ENCODE results near the gene L2HGDH.

DNA sequence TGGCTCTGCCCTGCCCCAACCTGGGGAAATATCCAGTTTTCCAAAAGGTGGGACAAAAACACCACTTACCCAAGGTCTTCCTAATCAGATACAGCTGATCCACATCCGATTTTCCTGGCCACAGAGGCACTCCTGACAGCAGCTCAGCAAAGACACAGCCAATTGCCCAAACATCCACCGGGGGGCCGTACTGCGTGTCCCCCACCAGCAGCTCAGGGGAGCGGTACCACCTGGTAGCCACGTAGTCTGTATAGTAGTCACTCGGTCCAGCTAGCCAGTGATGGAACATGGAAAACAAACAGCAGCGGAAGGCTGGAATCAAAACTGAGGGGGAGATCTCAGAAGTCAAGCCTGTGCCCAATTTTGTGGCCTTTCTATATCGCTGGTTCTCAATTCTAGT is 28.9 kb upstream of the L2HGDH start:
- TF ChIP-seq, protein P1, sequence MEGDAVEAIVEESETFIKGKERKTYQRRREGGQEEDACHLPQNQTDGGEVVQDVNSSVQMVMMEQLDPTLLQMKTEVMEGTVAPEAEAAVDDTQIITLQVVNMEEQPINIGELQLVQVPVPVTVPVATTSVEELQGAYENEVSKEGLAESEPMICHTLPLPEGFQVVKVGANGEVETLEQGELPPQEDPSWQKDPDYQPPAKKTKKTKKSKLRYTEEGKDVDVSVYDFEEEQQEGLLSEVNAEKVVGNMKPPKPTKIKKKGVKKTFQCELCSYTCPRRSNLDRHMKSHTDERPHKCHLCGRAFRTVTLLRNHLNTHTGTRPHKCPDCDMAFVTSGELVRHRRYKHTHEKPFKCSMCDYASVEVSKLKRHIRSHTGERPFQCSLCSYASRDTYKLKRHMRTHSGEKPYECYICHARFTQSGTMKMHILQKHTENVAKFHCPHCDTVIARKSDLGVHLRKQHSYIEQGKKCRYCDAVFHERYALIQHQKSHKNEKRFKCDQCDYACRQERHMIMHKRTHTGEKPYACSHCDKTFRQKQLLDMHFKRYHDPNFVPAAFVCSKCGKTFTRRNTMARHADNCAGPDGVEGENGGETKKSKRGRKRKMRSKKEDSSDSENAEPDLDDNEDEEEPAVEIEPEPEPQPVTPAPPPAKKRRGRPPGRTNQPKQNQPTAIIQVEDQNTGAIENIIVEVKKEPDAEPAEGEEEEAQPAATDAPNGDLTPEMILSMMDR (IDR thresholded peaks at IDR 0.05; ENCODE audit: poor library complexity): no peak
- no peak for TF ChIP-seq EZH2 (IDR thresholded peaks at IDR 0.05; ENCODE audit: borderline replicate concordance)
- no peak for TF ChIP-seq EZH2phosphoT487 (IDR thresholded peaks at IDR 0.05; ENCODE audit: low read depth, severe bottlenecking, unreplicated experiment)

Data from hepatocyte (in vitro differentiated cells).